Stimulated activated CD8-positive, alpha-beta memory T cell treated with anti-CD3 and anti-CD28 coated beads, Interleukin-12 subunit alpha, Interleukin-12 subunit beta, amount 100 ng/mL, for 4 hours (primary cell): ENCODE measurements around the gene CCDC188.

ENCODE experiments used
- DNase-seq: peaks from one replicate; pipeline ENCODE4 v3.0.0-alpha.2; 2020; ENCODE audit warnings: low read depth

Gene CCDC188

DNA sequence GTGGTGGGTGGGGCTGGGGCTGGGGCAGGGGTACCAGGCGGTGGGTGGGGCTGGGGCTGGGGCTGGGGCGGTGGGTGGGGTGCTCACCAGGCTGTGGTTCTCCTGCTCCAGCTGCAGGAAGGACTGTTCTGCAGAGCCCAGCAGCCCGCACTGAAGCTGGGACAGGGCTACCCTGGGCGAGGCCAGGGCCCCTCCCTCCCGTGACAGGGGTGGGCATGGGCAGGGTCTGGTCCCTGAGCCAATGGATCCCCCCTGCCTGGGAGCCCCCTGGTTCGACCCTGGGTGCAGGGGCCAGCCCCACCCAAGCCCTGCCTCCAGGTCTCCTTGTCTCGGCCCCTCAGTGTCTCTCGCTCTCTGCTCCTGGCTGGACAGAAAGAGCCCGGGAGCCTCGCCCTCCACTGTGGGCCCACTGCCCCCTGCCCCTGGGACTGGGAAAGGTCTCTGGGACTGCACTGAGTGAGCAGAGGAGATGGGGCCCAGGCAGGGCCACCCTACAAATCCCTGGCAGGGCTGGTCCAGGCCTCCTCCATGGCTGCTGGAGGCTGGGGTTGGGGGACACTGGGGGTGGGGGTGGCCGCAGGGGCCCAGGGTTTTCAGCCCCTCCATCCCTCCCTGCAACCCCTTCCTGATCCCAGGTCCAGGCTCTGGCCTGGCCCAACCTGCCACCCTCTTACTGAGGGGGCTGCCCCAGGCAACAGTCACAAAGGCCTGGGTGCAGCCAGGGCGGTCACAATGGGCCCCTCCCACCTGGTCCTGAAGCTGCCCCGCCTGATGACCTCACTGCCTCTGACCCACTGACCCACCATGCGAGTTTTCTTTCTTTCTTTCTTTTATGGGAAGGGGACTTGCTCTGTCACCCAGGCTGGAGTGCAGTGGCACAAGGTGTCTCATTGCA, at the start of gene CCDC188:
Gene CCDC188 (minus strand): TSS at position 675 of the 895 bp plus-strand sequence. CDS start 69 bp downstream, at position 606.
- no peak for DNase-seq

DNA sequence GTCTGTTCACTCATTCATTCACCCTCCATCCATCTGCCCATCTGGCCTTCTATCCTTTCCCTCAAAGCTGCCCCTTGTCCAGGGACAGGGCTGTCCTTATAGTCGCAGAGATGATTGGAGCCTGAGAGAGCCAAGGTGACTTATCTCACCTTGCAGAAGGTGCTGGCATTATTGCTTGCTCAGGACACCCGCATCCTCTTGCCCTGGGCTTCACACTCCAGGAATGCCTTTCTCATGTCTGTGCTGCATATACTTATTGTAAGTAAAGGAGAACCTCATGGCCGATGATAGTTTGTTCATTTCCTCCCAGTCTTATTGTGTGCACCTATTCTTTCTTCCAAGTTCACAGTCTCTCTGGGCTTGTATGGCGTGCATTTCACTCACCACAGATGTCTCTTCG, 49.1 kb upstream of the CCDC188 start:
- DNase-seq, result no peak

DNA sequence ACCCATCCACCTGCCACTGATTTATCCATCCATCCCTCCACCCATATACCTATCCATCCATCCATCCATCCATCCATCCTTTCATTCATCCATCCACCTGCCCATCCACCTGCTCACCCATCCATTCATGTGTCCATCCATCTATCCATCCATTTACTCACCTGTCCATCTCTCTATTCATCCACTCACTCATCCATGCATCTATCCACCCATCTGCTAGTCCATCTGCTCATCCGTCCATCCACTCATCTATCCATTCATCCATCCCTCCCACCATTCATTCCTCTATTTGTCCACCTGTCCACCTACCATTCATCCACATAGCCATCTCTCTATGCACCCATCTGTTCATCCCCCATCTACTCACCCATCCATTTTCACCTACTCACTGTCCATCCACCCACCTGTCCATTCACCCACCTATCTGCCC, 48.6 kb upstream of the CCDC188 start:
- DNase-seq, result no peak

- no peak for DNase-seq
These were observed 47.9 kb upstream of the CCDC188 start for GRCh38 chr22:20198557-20199319.

GRCh38 chr22:20197407-20198030, 46.7 kb upstream of the CCDC188 start:
- no peak for DNase-seq

- no peak for DNase-seq
These were observed 45.4 kb upstream of the CCDC188 start for GRCh38 chr22:20196094-20196842.

- no peak for DNase-seq
These were observed 44.1 kb upstream of the CCDC188 start for GRCh38 chr22:20194681-20195593.

DNA sequence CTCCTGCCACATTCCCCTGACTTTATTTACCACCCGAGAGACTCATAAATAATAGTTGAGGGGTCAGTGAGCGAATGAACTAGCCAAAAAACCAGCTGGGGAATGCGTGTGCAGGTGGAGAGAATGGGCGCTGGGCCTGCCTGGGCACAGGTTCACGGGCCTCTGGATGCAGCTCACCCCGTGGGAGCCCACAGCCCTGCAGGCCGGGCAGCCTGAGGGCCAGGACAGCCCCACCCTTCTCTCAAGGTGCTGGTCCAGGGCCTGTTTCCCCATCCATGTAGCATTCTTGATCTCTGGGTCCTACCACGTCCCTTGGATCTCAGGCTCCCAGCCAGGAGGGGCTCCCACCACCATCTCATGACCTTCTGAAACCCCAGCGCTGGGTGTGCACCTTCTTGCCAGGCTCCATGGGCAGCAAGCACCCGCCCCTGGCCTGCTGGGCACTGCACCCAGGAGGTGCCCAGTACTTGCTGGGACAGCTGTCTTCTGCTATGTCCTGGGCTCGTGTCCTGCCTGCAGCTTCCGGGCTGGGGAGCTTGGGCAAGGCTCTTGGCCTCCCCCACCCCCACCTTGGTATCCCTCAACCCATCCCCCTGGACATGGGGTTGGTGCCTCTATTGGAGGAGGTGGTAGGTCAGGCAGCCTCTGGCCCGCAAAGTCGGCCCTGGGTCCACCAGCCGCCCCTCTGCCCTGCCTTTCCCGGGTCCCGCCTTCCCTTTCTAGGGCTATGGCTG, 43.1 kb upstream of the CCDC188 start:
- DNase-seq, result no peak

- no peak for DNase-seq
These were observed 42.3 kb upstream of the CCDC188 start for GRCh38 chr22:20192972-20193760.

- no peak for DNase-seq
These were observed 41.6 kb upstream of the CCDC188 start for GRCh38 chr22:20192293-20192971.

GRCh38 chr22:20191803-20192202, 40.9 kb upstream of the CCDC188 start:
- no peak for DNase-seq

DNA sequence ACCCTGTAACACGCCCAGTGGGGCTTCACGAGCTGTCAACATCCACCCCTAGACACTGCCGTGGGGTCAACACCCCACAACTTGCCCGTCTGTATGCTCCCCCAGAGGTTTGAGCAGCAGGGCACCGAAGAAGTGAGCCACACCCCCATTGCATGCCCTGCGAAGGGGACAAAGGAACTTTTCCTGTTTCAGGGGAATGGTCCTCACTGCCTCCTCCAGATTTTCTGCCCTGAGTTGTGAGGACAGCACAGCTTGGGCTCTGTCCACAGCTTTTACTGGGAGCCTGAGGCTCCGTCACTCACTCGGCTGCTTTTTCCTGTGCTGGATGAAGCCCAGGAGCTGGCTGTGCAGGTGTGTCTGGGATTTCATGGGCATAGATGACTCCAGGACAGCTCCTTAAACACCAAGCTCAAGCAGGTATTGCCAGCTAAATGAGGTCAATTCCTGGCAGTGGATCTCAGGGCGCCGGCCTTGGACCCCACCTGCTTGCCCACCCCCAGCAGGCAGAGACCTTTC, 40.2 kb upstream of the CCDC188 start:
- no peak for DNase-seq

DNA sequence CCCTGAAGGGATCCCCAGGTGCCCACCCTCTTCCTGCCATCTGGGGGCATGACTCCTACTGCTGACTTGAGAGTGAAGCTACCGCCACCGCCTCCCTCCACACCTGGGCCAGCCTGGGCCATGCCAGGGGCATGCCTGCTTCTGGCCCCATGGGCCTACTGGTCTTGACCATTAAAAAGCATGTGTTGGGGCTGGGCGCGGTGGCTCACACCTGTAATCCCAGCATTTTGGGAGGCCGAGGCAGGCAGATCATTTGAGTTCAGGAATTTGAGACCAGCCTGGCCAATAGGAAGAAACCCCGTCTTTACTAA, 37.7 kb upstream of the CCDC188 start:
- no peak for DNase-seq

GRCh38 chr22:20187777-20188566, 37.1 kb upstream of the CCDC188 start:
- no peak for DNase-seq

DNA sequence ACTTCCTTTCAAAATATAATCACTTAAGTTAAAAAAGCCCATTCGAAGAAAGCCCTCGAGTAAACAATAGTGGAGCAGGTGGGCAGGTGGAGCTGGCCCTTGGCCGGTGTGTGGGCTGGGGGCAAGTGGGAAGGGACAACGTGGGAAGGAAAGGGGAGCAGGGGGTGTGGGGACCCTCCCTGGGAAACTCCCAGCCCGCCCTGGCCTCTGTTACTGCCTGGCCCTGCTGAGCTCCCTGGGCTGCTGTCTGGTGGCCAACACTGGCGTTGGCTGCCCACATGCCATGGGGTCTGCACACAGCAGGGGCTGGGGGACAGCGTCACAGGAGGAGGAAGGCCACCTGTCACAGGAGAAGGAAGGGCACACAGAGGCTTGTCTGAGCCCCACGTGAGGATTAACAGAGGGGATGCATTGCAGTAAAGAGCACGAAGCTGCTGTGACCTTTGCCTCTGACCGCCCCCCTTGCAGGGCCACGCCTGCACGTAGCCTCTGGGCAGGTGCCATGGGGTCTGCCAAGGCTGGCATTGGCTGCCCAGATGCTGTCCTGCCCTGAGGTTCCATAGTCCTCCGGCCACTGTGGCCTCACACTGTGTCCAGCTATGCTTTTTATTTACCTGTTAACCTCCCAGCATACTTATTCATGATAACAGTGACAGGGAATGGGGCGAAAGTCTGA, 36.2 kb upstream of the CCDC188 start:
- DNase-seq, result no peak

- DNase-seq, result no peak
These were observed 35.5 kb upstream of the CCDC188 start for GRCh38 chr22:20186183-20186870.

GRCh38 chr22:20185750-20186149, 34.9 kb upstream of the CCDC188 start:
- DNase-seq, result no peak
